Kidney epithelial cell (primary cell): ENCODE measurements around the gene COPB2. TPM values are rescaled to one million over a fixed set of nuclear protein-coding genes. Genes with fewer than 3 reads are reported as not detected.
"Not testable (repeated sequence)": the region's sequence is repeated elsewhere in the genome, so short reads cannot be mapped to it uniquely, and the experiment has no call there.

Source experiments
- DNase-seq: peaks from one replicate; pipeline ENCODE4 v3.0.0-alpha.2; 2010; ENCODE audit warnings: low read depth
- H3K27me3 ChIP-seq: 2 replicates; pipeline ENCODE4 v1.6.0; 2011; ENCODE audit warnings: low read length; ENCODE audit not compliant: control insufficient read depth, insufficient read depth
- H3K36me3 ChIP-seq: 2 replicates; pipeline ENCODE4 v1.5.1; 2011; ENCODE audit warnings: low read length; ENCODE audit not compliant: control insufficient read depth, insufficient read depth
- H3K4me3 ChIP-seq: 2 replicates; pipeline ENCODE4 v1.5.1; 2011; ENCODE audit warnings: low read depth, mild to moderate bottlenecking, control low read depth, low read length
- total RNA-seq: library from RNA; depleted of rRNA; stranded (reverse); fragments of >200 nt; gene quantifications from 2 replicates; pipeline ENCODE4 v1.2.3, GENCODE V29; 2015
- TF ChIP-seq, protein P1 (sequence below): IDR thresholded peaks from 2 replicates; pipeline ENCODE4 v1.5.1; 2011; ENCODE audit warnings: mild to moderate bottlenecking, moderate library complexity, low read length, control low read depth, inconsistent platforms; ENCODE audit not compliant: insufficient read depth, poor library complexity, severe bottlenecking

The COPB2 gene
- total RNA-seq, 1 donor from 2014 or later = 98.1 TPM

DNA sequence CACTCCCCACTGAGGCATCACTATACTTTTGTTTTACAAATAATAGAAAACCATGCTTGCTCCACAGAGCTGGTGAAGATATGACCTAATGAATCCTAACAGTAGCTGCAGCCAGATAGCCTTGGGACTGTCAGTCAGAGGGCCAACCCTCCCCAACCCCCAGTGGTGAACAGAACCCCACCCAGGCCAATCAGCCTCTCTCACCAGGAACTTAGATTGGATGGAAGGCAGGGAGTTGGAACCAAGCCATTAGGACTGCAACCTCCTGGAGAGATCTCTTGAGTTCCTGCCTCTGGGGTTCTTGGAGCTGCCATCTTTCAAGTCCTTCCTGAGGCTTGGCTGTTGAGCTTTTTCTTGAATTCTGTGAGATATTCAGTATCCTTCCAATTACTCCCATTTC, 48.7 kb downstream of the COPB2 start:
- Histone ChIP-seq H3K36me3 (no peaks in the 10 kb centered on the region), H3K4me3 (no peak overlapping the region), H3K27me3 (no peaks in the 10 kb centered on the region)
- TF ChIP-seq, protein P1, sequence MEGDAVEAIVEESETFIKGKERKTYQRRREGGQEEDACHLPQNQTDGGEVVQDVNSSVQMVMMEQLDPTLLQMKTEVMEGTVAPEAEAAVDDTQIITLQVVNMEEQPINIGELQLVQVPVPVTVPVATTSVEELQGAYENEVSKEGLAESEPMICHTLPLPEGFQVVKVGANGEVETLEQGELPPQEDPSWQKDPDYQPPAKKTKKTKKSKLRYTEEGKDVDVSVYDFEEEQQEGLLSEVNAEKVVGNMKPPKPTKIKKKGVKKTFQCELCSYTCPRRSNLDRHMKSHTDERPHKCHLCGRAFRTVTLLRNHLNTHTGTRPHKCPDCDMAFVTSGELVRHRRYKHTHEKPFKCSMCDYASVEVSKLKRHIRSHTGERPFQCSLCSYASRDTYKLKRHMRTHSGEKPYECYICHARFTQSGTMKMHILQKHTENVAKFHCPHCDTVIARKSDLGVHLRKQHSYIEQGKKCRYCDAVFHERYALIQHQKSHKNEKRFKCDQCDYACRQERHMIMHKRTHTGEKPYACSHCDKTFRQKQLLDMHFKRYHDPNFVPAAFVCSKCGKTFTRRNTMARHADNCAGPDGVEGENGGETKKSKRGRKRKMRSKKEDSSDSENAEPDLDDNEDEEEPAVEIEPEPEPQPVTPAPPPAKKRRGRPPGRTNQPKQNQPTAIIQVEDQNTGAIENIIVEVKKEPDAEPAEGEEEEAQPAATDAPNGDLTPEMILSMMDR = no peak
- DNase-seq = no peak

DNA sequence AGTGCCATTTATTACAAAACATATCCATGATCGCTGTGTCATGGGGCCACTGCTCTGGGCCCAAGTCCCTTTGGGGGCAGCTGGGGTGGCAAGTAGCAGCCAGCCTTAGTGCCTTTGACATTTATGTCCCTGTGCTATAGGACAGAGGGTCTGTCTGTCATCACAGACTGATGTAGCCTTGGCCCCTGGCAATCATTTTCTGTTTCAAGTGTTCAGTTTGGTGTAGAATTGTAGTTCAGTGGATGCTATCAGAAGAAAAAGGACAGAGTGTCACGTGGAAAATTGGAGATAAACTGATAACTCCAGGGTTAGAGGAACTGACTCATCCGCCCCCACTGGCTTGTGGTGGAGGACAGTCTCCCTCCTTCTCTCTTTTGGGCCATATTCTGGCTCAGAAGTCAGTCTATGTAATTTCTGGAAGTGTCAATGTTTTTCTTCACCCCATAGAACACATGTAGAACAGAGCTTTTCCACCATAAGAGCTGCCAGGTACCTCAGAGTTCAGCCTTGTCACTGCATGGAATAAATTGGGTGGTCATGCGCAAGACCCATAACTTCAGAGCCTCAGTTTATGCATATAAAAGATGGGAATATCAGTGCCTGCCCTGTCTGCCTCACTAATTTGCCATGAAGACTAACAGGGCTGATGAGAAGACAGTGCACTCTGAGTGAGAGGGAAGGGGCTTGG, 50.1 kb downstream of the COPB2 start:
- TF ChIP-seq, protein P1 = no peak
- DNase-seq = no peak

DNA sequence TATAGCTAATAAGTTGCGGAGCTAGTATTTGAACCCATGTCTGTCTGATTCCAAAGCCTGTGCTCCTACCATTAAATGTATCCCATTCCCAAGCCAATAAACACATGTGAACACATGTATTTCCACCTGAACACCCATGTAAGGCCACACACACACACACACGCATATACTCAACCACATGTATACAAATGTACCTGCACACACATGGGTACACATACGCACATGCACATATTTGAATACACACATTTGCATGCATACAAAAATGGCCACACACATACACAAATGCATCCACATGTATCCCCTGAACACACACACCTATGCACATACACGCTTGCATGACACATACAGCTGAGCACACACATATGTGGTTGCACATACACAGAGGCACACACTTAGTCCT, 51.0 kb downstream of the COPB2 start:
- no peak for DNase-seq
- Histone ChIP-seq H3K36me3 (no peaks in the 10 kb centered on the region), H3K27me3 (no peaks in the 10 kb centered on the region), H3K4me3 (no peak overlapping the region)
- TF ChIP-seq, protein P1 = no peak

More for the DNA sequence above, 50.1 kb downstream of the COPB2 start:
- Histone ChIP-seq H3K27me3 (no peaks in the 10 kb centered on the region), H3K36me3 (no peaks in the 10 kb centered on the region), H3K4me3 (no peak overlapping the region)

DNA sequence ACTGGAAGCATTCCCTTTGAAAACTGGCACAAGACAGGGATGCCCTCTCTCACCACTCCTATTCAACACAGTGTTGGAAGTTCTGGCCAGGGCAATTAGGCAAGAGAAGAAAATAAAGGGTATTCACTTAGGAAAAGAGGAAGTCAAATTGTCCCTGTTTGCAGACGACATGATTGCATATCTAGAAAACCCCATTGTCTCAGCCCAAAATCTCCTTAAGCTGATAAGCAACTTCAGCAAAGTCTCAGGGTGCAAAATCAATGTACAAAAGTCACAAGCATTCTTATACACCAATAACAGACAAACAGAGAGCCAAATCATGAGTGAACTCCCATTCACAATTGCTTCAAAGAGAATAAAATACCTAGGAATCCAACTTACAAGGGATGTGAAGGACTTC, 54.8 kb downstream of the COPB2 start:
- H3K36me3 ChIP-seq, H3K27me3 ChIP-seq, DNase-seq, H3K4me3 ChIP-seq: not testable (repeated sequence)

DNA sequence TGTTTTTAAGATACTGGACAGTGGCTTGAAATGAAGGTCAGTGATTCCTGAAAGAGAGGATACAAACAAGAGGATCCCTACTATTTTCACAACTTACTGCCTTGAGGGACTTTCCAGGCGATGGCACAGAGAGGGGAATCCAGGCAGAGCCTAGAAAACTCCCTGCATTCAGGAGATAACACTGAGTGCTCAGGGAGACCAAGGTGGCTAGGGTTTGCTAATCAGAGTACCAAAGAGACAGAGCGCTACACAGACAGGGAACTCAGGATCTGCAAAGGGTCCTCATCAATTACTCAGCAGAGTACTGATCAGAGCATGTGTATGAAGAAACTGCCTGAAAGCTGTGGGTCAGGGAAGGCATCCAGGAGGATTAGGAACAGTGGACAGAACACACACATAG, 57.4 kb downstream of the COPB2 start:
- Histone ChIP-seq H3K36me3 (no peaks in the 10 kb centered on the region), H3K4me3 (no peak overlapping the region), H3K27me3 (peaks cover 2% of the 10 kb centered on the region)
- no peak for DNase-seq
- TF ChIP-seq, protein P1 = no peak

DNA sequence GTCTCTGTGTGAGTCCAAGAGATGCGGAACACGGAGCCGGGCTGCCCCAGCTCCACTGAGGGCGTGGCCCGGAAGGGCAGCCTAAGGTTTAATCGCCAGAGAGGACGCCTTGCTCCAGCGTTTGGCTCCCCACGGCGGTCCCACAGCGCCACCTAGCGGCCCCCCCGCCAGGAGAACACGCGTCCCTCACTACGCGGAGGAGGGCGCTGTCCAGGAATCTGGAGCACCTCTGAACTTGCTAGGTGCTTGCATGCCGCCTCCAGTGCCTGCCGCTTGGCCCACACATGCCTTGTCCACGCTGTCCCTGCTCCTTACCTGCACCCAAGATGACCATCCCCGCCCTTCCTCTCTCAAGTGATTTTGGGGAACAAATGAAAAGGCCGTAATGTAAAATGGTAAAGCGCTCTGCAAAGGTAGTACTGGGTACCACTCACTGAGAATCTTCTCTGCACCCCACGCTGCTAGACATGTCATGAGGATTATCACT, 60.0 kb downstream of the COPB2 start:
- Histone ChIP-seq H3K27me3 (peaks cover 2% of the 10 kb centered on the region), H3K4me3 (no peak overlapping the region), H3K36me3 (no peaks in the 10 kb centered on the region)
- TF ChIP-seq, protein P1 = peak; percentile 100
- DNase-seq = no peak
